ENCODE results near the gene FBXW7. TPM values are rescaled to one million over a fixed set of nuclear protein-coding genes. Genes with fewer than 3 reads are reported as not detected.

The FBXW7 gene
- total and polyA plus RNA-seq, 12 donors: 12.1 to 87.6 (median 66.8) TPM

- DNase-seq (no peak), ATAC-seq (no peak)
- Histone ChIP-seq H3K4me1 (no peaks in the 10 kb centered on the region), H3K36me3 (no peaks in the 10 kb centered on the region), H3K9me3 (no peaks in the 10 kb centered on the region), H3K27me3 (no peaks in the 10 kb centered on the region), H3K27ac (no peak overlapping the region), H3K4me3 (no peak overlapping the region)
- TF ChIP-seq CTCF (IDR thresholded peaks at IDR 0.05): no peak
- intact Hi-C loops (cut with DNase I): no loop called here
- WGBS, 2 donors: 87 to 88% methylated on average over 6 of the region's 6 CpGs
These were observed 87.7 kb downstream of the FBXW7 start for GRCh38 chr4:152448038-152448707.

- intact Hi-C loops (cut with DNase I): no loop called here
- H3K27ac ChIP-seq: no peak overlapping the region
- no peak for ATAC-seq
- no peaks in the 10 kb centered on the region for H3K27me3 ChIP-seq
- 97 to 99% methylated on average over 3 of the region's 3 CpGs for WGBS, 2 donors
- H3K4me1 ChIP-seq: no peaks in the 10 kb centered on the region
- DNase-seq: no peak
- no peak overlapping the region for H3K4me3 ChIP-seq
- no peaks in the 10 kb centered on the region for H3K36me3 ChIP-seq
- H3K9me3 ChIP-seq: no peaks in the 10 kb centered on the region
- no peak for TF ChIP-seq CTCF (IDR thresholded peaks at IDR 0.05)
These were observed 92.0 kb downstream of the FBXW7 start for GRCh38 chr4:152443859-152444258.

- Histone ChIP-seq H3K36me3 (no peaks in the 10 kb centered on the region), H3K4me1 (peaks cover 0 to 3% (median 0%) of the 10 kb centered on the region in 9 donors), H3K27ac (no peak overlapping the region), H3K9me3 (peaks cover 0 to 10% (median 0%) of the 10 kb centered on the region in 11 donors), H3K4me3 (no peak overlapping the region), H3K27me3 (no peaks in the 10 kb centered on the region)
- ATAC-seq (no peak), DNase-seq (no peak)
- TF ChIP-seq CTCF (IDR thresholded peaks at IDR 0.05): no peak
- intact Hi-C loops (cut with DNase I): no loop called here
- WGBS, 2 donors: 91 to 92% methylated on average over 7 of the region's 7 CpGs
These were observed 98.3 kb downstream of the FBXW7 start for GRCh38 chr4:152437561-152437960.

- WGBS, 2 donors: 93 to 94% methylated on average over 2 of the region's 2 CpGs
These were observed 99.5 kb downstream of the FBXW7 start for GRCh38 chr4:152436384-152436783.

More at GRCh38 chr4:152436384-152436783, 99.5 kb downstream of the FBXW7 start:
- intact Hi-C loops (cut with DNase I): no loop called here
- DNase-seq: no peak
- no peak overlapping the region for H3K4me3 ChIP-seq
- TF ChIP-seq CTCF (IDR thresholded peaks at IDR 0.05): no peak
- peaks cover 0 to 10% (median 0%) of the 10 kb centered on the region in 11 donors for H3K9me3 ChIP-seq
- H3K36me3 ChIP-seq: no peaks in the 10 kb centered on the region
- H3K4me1 ChIP-seq: peaks cover 0 to 8% (median 0%) of the 10 kb centered on the region in 9 donors
- H3K27me3 ChIP-seq: no peaks in the 10 kb centered on the region
- ATAC-seq: no peak
- H3K27ac ChIP-seq: no peak overlapping the region
